HG03354 (cell line): Measurements from ENCODE around the gene MFAP2.

Experiments used
- ATAC-seq: cut with Tn5 transposase; IDR thresholded peaks from one replicate; pipeline ENCODE4 v1.9.1; 2021; ENCODE audit warnings: mild to moderate bottlenecking; ENCODE audit not compliant: unreplicated experiment, poor library complexity, severe bottlenecking

The MFAP2 gene

DNA sequence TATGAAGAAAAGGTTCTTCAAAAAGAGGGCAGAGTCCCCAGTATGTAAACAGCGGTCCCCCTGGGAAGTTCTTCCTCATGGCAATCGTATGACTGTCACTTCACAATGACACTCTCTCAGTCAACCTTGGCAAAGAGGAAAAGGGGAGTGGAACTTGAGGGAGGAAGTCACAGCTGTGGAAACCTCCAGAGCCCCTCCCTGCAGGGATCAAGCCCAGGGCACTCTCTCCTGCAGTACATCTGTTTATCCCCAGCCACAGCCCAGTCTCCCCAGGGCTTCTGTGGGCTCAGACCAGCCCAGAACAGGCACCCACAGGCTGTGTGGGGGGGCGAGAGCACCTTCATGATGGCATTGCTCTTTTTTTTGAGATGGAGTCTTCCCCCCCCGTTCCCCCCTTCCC, 29.3 kb upstream of the MFAP2 start:
- no peak for ATAC-seq

GRCh38 chr1:17008208-17008855, 27.9 kb upstream of the MFAP2 start:
- no peak for ATAC-seq

- no peak for ATAC-seq
These were observed 26.7 kb upstream of the MFAP2 start for GRCh38 chr1:17007121-17007520.

DNA sequence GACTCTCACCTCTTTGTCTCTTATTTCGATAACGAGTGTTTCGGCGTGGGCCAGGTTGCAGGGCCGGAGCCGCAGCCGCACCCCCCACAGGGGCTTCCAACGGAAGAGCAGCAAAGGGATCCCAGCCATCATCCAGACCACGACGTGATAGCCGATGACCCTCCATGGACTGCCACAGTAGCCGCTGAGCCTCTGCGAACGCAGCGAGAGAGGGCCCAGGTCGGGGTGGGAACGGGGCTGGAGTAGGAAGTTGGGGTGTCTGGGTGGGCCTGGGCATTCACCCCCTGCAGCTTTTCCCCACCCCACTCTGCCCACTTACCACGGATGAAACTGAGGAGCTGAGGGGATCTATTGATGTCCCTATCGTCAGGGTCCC, 24.9 kb upstream of the MFAP2 start:
- no peak for ATAC-seq

GRCh38 chr1:17004466-17005364, 24.3 kb upstream of the MFAP2 start:
- ATAC-seq, result no peak

- no peak for ATAC-seq
These were observed 22.1 kb upstream of the MFAP2 start for GRCh38 chr1:17002524-17002902.

GRCh38 chr1:17001760-17002523, 21.5 kb upstream of the MFAP2 start:
- ATAC-seq, result no peak

- ATAC-seq, result no peak
These were observed 19.4 kb upstream of the MFAP2 start for GRCh38 chr1:16999863-17000262.

GRCh38 chr1:16998589-16998988, 18.2 kb upstream of the MFAP2 start:
- no peak for ATAC-seq

DNA sequence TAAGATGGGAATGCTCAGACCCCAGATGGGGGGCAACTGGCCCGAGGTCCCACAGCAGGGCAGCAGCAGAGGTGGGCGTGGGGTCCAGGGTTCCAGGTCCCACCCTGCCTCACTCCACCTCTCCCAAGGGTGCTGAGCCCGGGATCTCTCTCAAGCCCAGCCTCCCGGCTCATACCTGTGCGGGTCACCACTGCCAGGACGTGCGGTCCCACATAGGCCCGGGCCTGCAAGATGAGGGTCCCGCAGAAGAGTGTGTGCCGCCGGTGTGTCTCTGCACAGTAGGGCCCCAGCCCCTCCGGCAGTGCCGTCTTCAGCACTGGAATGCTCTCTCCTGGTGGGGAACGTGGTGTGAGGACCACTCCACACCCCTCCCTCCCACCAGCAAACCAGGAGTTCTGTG, 16.4 kb upstream of the MFAP2 start:
- no peak for ATAC-seq

GRCh38 chr1:16993521-16994038, 13.2 kb upstream of the MFAP2 start:
- no peak for ATAC-seq

- ATAC-seq, result no peak
These were observed 12.3 kb upstream of the MFAP2 start for GRCh38 chr1:16992675-16993074.

DNA sequence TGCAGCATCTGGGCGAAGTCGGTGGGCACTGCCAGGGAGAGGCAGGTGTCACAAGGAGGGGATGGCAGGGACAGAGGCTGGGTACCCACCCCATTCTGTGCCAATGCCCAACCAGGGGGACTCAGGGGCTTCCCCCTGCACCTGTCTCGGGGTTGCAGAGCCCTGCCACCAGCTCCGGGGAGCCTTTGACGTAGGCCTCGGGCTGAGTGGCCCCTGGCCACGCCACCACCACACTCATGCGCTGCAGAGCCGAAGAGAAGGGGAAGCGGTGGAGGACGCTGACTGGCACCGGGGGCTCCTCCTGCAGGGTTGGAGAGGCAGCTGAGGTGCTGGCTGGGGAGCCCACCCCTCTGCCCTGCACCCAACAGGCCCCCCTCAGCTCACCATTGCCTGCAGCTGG, 11.7 kb upstream of the MFAP2 start:
- ATAC-seq, result no peak

DNA sequence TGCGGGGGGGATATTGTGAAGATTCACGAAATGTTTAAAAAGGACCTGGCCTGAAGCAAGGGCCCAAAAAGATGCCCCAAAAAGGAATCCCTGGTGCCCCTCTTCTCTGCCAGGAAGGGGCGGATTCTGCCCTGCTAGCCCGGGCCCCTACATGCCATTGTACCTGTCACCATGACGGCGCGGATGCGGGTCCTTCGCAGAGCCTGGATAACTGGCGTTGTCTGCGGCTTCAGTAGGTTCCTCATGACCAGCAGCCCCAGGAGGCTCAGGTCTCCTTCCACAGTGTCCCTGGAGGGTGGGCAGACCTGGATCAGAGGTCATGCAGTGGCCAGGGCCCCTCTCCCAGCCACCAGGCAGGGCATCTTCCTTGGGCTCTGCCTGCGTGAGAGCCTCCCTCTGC, 11.2 kb upstream of the MFAP2 start:
- ATAC-seq, result no peak

GRCh38 chr1:16989676-16990391, 9.4 kb upstream of the MFAP2 start:
- no peak for ATAC-seq

GRCh38 chr1:16988210-16988609, 7.8 kb upstream of the MFAP2 start:
- ATAC-seq, result no peak

- no peak for ATAC-seq
These were observed 6.5 kb upstream of the MFAP2 start for GRCh38 chr1:16986962-16987361.

DNA sequence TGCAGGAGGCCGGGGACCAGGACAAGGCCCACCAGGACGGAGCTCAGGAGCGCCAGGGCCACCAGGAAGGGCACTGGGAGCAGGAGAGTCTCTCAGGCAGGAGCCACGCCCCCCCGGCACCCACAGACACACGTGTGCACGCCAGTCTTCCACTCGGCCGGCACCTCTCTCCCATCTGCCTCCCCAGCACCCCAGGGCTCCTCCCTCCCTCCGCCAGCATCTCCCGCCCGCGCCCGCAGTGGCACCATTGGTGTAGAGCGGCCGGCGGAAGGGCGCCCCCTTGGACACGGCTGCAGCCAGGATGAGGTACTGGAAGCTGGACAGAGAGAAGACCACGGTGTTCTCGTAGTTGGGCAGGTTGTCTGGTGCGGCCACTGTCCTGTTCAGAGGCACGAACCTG, 6.1 kb upstream of the MFAP2 start:
- ATAC-seq, result no peak

DNA sequence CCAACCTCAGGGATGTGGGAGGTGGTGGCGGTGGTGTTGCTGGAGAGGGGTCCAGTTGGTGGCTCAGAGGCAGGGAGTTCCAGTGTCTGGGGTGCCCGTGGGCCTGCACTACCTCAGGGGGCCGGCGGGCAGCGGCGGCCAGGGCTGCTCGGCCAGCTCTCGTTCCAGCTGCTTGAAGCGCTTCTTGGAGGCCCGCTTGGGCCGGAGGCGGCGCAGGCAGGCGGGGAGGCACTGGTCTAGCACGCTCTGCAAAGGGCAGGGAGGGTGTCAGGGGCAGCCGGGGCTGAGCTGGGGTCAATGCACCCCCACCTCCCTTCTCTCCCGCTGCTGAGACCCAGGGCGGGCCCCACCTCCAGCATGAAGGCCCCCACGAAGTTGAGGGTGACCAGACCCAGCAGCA, 5.7 kb upstream of the MFAP2 start:
- ATAC-seq, result no peak

- ATAC-seq, result no peak
These were observed 4.3 kb upstream of the MFAP2 start for GRCh38 chr1:16984717-16985116.
